BLaER1 (cell line): ENCODE results near the gene FPR3.

Source experiments
- H3K27ac ChIP-seq: shearing (Covaris generic); formaldehyde crosslinking; 2 replicates; pipeline ENCODE4 v1.8.1; 2022
- H3K27me3 ChIP-seq: shearing (Covaris generic); formaldehyde crosslinking; 2 replicates; pipeline ENCODE4 v1.8.1; 2022
- H3K36me3 ChIP-seq: shearing (Covaris generic); formaldehyde crosslinking; 2 replicates; pipeline ENCODE4 v1.8.1; 2022
- H3K4me1 ChIP-seq: shearing (Covaris generic); formaldehyde crosslinking; 2 replicates; pipeline ENCODE4 v1.8.1; 2022
- H3K4me2 ChIP-seq: shearing (Covaris generic); formaldehyde crosslinking; 2 replicates; pipeline ENCODE4 v1.8.1; 2022
- H3K4me3 ChIP-seq: shearing (Covaris generic); formaldehyde crosslinking; 2 replicates; pipeline ENCODE4 v1.8.1; 2022
- H3K9ac ChIP-seq: shearing (Covaris generic); formaldehyde crosslinking; 2 replicates; pipeline ENCODE4 v1.8.1; 2022
- H3K9me3 ChIP-seq: shearing (Covaris generic); formaldehyde crosslinking; 2 replicates; pipeline ENCODE4 v1.8.1; 2022
- H4K20me1 ChIP-seq: shearing (Covaris generic); formaldehyde crosslinking; 2 replicates; pipeline ENCODE4 v1.8.1; 2022
- Cebpa-rat ChIP-seq: shearing (Covaris generic); IDR thresholded peaks from 2 replicates; pipeline ENCODE4 v1.8.1; 2022

The FPR3 gene

GRCh38 chr19:51807111-51807701, 12.2 kb downstream of the FPR3 start:
- TF ChIP-seq Cebpa-rat = peak; percentile 52; the same call in 1 of the 2 replicates
- Histone ChIP-seq H3K36me3 (peaks cover 18% of the 10 kb centered on the region; the same call in 1 of the 2 replicates), H3K27me3 (no peaks in the 10 kb centered on the region), H4K20me1 (no peaks in the 10 kb centered on the region), H3K4me2 (peak overlapping the region; percentile 75), H3K9me3 (peaks cover 27% of the 10 kb centered on the region), H3K4me3 (no peak overlapping the region), H3K9ac (no peak overlapping the region), H3K4me1 (peaks cover 56% of the 10 kb centered on the region), H3K27ac (peak overlapping the region; percentile 52; the same call in 1 of the 2 replicates)

GRCh38 chr19:51807925-51808324, 13.0 kb downstream of the FPR3 start:
- peaks cover 20% of the 10 kb centered on the region; the same call in 1 of the 2 replicates for H3K36me3 ChIP-seq
- H3K4me1 ChIP-seq = peaks cover 56% of the 10 kb centered on the region
- H3K9me3 ChIP-seq = peaks cover 34% of the 10 kb centered on the region
- no peaks in the 10 kb centered on the region for H3K27me3 ChIP-seq
- H3K4me3 ChIP-seq = no peak overlapping the region
- H3K4me2 ChIP-seq = peak overlapping the region; percentile 75
- no peak for TF ChIP-seq Cebpa-rat
- no peak overlapping the region for H3K27ac ChIP-seq
- H3K9ac ChIP-seq = no peak overlapping the region
- no peaks in the 10 kb centered on the region for H4K20me1 ChIP-seq

GRCh38 chr19:51808333-51808986, 13.5 kb downstream of the FPR3 start:
- Histone ChIP-seq H3K9ac (no peak overlapping the region), H3K27ac (no peak overlapping the region), H3K4me3 (no peak overlapping the region), H3K36me3 (peaks cover 25% of the 10 kb centered on the region), H3K4me2 (peak overlapping the region; percentile 75; the same call in 1 of the 2 replicates), H3K4me1 (peaks cover 52% of the 10 kb centered on the region), H4K20me1 (no peaks in the 10 kb centered on the region), H3K9me3 (peaks cover 39% of the 10 kb centered on the region), H3K27me3 (no peaks in the 10 kb centered on the region)
- no peak for TF ChIP-seq Cebpa-rat

GRCh38 chr19:51809787-51810186, 14.8 kb downstream of the FPR3 start:
- no peaks in the 10 kb centered on the region for H4K20me1 ChIP-seq
- H3K27ac ChIP-seq = no peak overlapping the region
- H3K9ac ChIP-seq = no peak overlapping the region
- H3K4me2 ChIP-seq = no peak overlapping the region
- H3K9me3 ChIP-seq = peaks cover 53% of the 10 kb centered on the region
- H3K36me3 ChIP-seq = peaks cover 29% of the 10 kb centered on the region
- no peaks in the 10 kb centered on the region for H3K27me3 ChIP-seq
- peaks cover 39% of the 10 kb centered on the region for H3K4me1 ChIP-seq
- no peak overlapping the region for H3K4me3 ChIP-seq
- no peak for TF ChIP-seq Cebpa-rat

- Histone ChIP-seq H4K20me1 (no peaks in the 10 kb centered on the region), H3K9me3 (peaks cover 57% of the 10 kb centered on the region), H3K9ac (no peak overlapping the region), H3K4me2 (no peak overlapping the region), H3K4me1 (peaks cover 35% of the 10 kb centered on the region), H3K36me3 (peaks cover 29% of the 10 kb centered on the region), H3K4me3 (no peak overlapping the region), H3K27me3 (no peaks in the 10 kb centered on the region), H3K27ac (no peak overlapping the region)
- TF ChIP-seq Cebpa-rat = no peak
These were observed 15.3 kb downstream of the FPR3 start for GRCh38 chr19:51810223-51810622.

GRCh38 chr19:51811344-51811743, 16.4 kb downstream of the FPR3 start:
- no peak overlapping the region for H3K9ac ChIP-seq
- peaks cover 68% of the 10 kb centered on the region for H3K9me3 ChIP-seq
- no peak overlapping the region for H3K4me3 ChIP-seq
- H3K36me3 ChIP-seq = peaks cover 29% of the 10 kb centered on the region
- no peaks in the 10 kb centered on the region for H3K27me3 ChIP-seq
- no peaks in the 10 kb centered on the region for H4K20me1 ChIP-seq
- H3K4me2 ChIP-seq = no peak overlapping the region
- no peak overlapping the region for H3K27ac ChIP-seq
- H3K4me1 ChIP-seq = peaks cover 23% of the 10 kb centered on the region
- TF ChIP-seq Cebpa-rat = no peak

GRCh38 chr19:51815043-51815442, 20.1 kb downstream of the FPR3 start:
- H3K4me2 ChIP-seq = no peak overlapping the region

GRCh38 chr19:51816711-51817110, 21.8 kb downstream of the FPR3 start:
- TF ChIP-seq Cebpa-rat = no peak
- no peak overlapping the region for H3K4me2 ChIP-seq
- no peak overlapping the region for H3K9ac ChIP-seq
- no peaks in the 10 kb centered on the region for H4K20me1 ChIP-seq
- no peak overlapping the region for H3K4me3 ChIP-seq
- peaks cover 7% of the 10 kb centered on the region; the same call in 1 of the 2 replicates for H3K4me1 ChIP-seq
- no peak overlapping the region for H3K27ac ChIP-seq
- H3K27me3 ChIP-seq = no peaks in the 10 kb centered on the region
- peaks cover 54% of the 10 kb centered on the region for H3K9me3 ChIP-seq
- peaks cover 12% of the 10 kb centered on the region for H3K36me3 ChIP-seq

More at GRCh38 chr19:51815043-51815442, 20.1 kb downstream of the FPR3 start:
- H3K27me3 ChIP-seq = no peaks in the 10 kb centered on the region
- no peaks in the 10 kb centered on the region for H4K20me1 ChIP-seq
- H3K4me3 ChIP-seq = no peak overlapping the region
- peaks cover 64% of the 10 kb centered on the region for H3K9me3 ChIP-seq
- no peak overlapping the region for H3K9ac ChIP-seq
- H3K36me3 ChIP-seq = peaks cover 28% of the 10 kb centered on the region
- peaks cover 3% of the 10 kb centered on the region; the same call in 1 of the 2 replicates for H3K4me1 ChIP-seq
- no peak for TF ChIP-seq Cebpa-rat
- no peak overlapping the region for H3K27ac ChIP-seq

GRCh38 chr19:51820011-51820410, 25.1 kb downstream of the FPR3 start:
- H3K4me3 ChIP-seq = no peak overlapping the region
- peaks cover 22% of the 10 kb centered on the region for H3K4me1 ChIP-seq
- no peak overlapping the region for H3K9ac ChIP-seq
- no peak overlapping the region for H3K4me2 ChIP-seq
- H3K9me3 ChIP-seq = peaks cover 49% of the 10 kb centered on the region
- no peak overlapping the region for H3K27ac ChIP-seq
- H3K36me3 ChIP-seq = peaks cover 12% of the 10 kb centered on the region
- no peaks in the 10 kb centered on the region for H4K20me1 ChIP-seq
- no peaks in the 10 kb centered on the region for H3K27me3 ChIP-seq
- no peak for TF ChIP-seq Cebpa-rat

- no peak for TF ChIP-seq Cebpa-rat
- Histone ChIP-seq H3K27me3 (no peaks in the 10 kb centered on the region), H3K36me3 (peaks cover 12% of the 10 kb centered on the region), H3K4me1 (peaks cover 27% of the 10 kb centered on the region), H3K27ac (no peak overlapping the region), H4K20me1 (no peaks in the 10 kb centered on the region), H3K4me3 (no peak overlapping the region), H3K9ac (no peak overlapping the region), H3K9me3 (peaks cover 47% of the 10 kb centered on the region), H3K4me2 (no peak overlapping the region)
These were observed 26.0 kb downstream of the FPR3 start for GRCh38 chr19:51820831-51821446.
